HCT116 (cell line): Measurements from ENCODE around the gene NTSR1.

Source experiments
- CTCF ChIP-seq, 3 experiments: fragments of 200-600 bp in 1 of 3; sonication (generic) in 1 of 3; IDR thresholded peaks in 2 of 3; conservative IDR thresholded peaks in 1 of 3; 2 replicates each; pipeline ENCODE4 v1.5.1; 2012 to 2017; ENCODE audit warnings: low read depth in 2 of 3, low read length in 2 of 3, antibody characterized with exemption in 1 of 3, borderline replicate concordance in 1 of 3, control low read depth in 1 of 3, mild to moderate bottlenecking in 1 of 3, mixed read lengths in 1 of 3, mixed run types in 1 of 3, moderate library complexity in 1 of 3; ENCODE audit not compliant: insufficient read depth in 1 of 3
- ELF1 ChIP-seq: IDR thresholded peaks from 2 replicates; pipeline ENCODE4 v1.6.1; 2012; ENCODE audit warnings: low read depth, borderline replicate concordance
- POLR2A ChIP-seq: IDR thresholded peaks from 2 replicates; pipeline ENCODE4 v1.7.0; 2011; ENCODE audit warnings: borderline replicate concordance; ENCODE audit not compliant: insufficient read depth, insufficient read length; ENCODE audit errors: extremely low read depth
- SIN3A ChIP-seq: IDR thresholded peaks from 2 replicates; pipeline ENCODE4 v1.6.1; 2012; ENCODE audit warnings: low read depth
- SRF ChIP-seq: IDR thresholded peaks from 2 replicates; pipeline ENCODE4 v1.6.1; 2012; ENCODE audit warnings: low read depth
- TCF7L2 ChIP-seq: IDR thresholded peaks from 2 replicates; pipeline ENCODE4 v1.7.0; 2011; ENCODE audit warnings: borderline replicate concordance, inconsistent platforms; ENCODE audit not compliant: insufficient read depth, insufficient read length; ENCODE audit errors: extremely low read depth
- YY1 ChIP-seq: IDR thresholded peaks from 2 replicates; pipeline ENCODE4 v1.6.1; 2011; ENCODE audit warnings: low read length, low read depth, moderate library complexity, mild to moderate bottlenecking; ENCODE audit not compliant: insufficient replicate concordance; ENCODE audit errors: extremely low read depth
- ZFX ChIP-seq: fragments of 450-650 bp; IDR thresholded peaks from 2 replicates; pipeline ENCODE4 v1.6.1; 2017

DNA sequence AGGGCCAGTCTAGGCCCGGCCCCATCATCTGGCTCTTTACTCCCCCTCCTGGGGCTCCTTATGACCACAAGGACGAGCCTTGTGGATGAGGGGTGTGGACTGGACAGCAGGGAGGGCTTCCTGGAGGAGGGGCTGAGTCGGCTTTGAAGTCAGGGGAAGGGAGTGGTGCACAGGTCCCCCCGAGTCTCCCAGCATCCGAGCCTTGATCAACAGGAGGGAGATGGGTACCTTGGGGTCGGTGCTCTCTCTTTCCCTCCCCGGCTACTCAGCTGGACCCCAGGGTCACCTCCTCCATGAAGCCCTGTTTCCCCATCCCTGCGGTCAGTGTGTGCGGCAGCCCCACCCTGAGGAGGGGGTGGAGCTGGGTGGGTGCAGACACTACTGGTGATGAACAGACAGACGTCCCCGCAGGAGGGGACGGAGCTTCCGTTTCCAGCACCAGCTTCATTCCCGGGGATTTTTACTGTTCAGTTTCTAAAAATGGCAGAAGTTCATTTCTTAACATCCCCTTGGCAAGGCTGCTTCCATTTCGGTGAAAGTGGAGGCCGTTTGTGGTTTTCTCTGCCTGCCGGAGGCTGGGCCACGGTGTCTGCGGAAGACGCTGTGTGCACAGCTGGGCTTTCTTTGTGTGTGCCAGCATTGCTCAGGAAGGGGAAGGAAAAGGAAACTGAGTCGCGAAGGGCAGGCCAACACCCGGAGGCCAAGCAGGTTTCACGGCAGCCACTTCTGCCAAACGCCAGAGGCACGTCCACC, 19.6 kb downstream of the NTSR1 start:
- TF ChIP-seq SIN3A (no peak), POLR2A (no peak), CTCF (IDR thresholded peaks at IDR 0.05 in 2 of 3, conservative IDR thresholded peaks at IDR 0.05 in 1 of 3; ENCODE audit: borderline replicate concordance in 1 of 3, insufficient read depth in 1 of 3, low read depth in 2 of 3, low read length in 2 of 3) (no peak), ELF1 (no peak), TCF7L2 (no peak), SRF (no peak), YY1 (no peak), ZFX (no peak)
